PC-9 (cell line): ENCODE results near the gene WDR38. TPM values are rescaled to one million over a fixed set of nuclear protein-coding genes. Genes with fewer than 3 reads are reported as not detected.

Source experiments
- BruUV-seq: library from RNA; stranded (reverse); fragments of 400-500 nt; replicated peaks from 2 replicates; lab custom pipeline; 2021; lab: Mats Ljungman, UMichigan
- CTCF ChIA-PET: fragments of 300-600 bp; sonication (Branson Sonifier 250); formaldehyde crosslinking; loops from one replicate; lab custom pipeline; 2022; ENCODE audit warnings: antibody characterized with exemption; lab: Charles Lee
- POLR2A ChIA-PET: fragments of 300-600 bp; sonication (Branson Sonifier 250); formaldehyde crosslinking; loops from one replicate; lab custom pipeline; 2022; ENCODE audit warnings: antibody characterized with exemption; ENCODE audit not compliant: unreplicated experiment; lab: Charles Lee
- DNase-seq, 2 experiments: peaks; one replicate each; pipeline versions ENCODE4 v3.0.0 to v3.0.0-alpha.2; 2015 to 2022; ENCODE audit warnings: mixed read lengths in 1 of 2
- H2AFZ ChIP-seq: fragments of 200-600 bp; sonication (generic); 2 replicates; pipeline ENCODE4 v1.8.1; 2017; ENCODE audit warnings: antibody characterized with exemption
- H3F3A ChIP-seq: fragments of 200-600 bp; sonication (generic); 2 replicates; pipeline ENCODE4 v1.8.1; 2017; ENCODE audit warnings: antibody characterized with exemption, mild to moderate bottlenecking, low read depth; ENCODE audit not compliant: insufficient read depth
- H3K27ac ChIP-seq: fragments of 200-600 bp; sonication (generic); 2 replicates; pipeline ENCODE4 v1.6.1; 2016; ENCODE audit warnings: mixed run types
- H3K27me3 ChIP-seq: fragments of 200-600 bp; sonication (generic); 2 replicates; pipeline ENCODE4 v1.6.1; 2016; ENCODE audit warnings: low read depth, mixed run types; ENCODE audit not compliant: insufficient read depth
- H3K36me3 ChIP-seq: fragments of 200-600 bp; sonication (generic); 2 replicates; pipeline ENCODE4 v1.6.1; 2016; ENCODE audit warnings: low read depth, mixed run types
- H3K4me1 ChIP-seq: fragments of 200-600 bp; sonication (generic); replicated peaks from 2 replicates; pipeline ENCODE4 v1.6.1; 2016; ENCODE audit warnings: mixed run types; ENCODE audit not compliant: insufficient read depth
- H3K4me2 ChIP-seq: fragments of 200-600 bp; sonication (generic); 2 replicates; pipeline ENCODE4 v1.6.1; 2017; ENCODE audit warnings: mixed run types
- H3K4me3 ChIP-seq: fragments of 200-600 bp; sonication (generic); 2 replicates; pipeline ENCODE4 v1.6.1; 2016; ENCODE audit warnings: mixed run types
- H3K79me2 ChIP-seq: fragments of 200-600 bp; sonication (generic); 2 replicates; pipeline ENCODE4 v1.6.1; 2017; ENCODE audit warnings: low read depth, mixed run types
- H3K9me2 ChIP-seq: fragments of 200-600 bp; sonication (generic); 2 replicates; pipeline ENCODE4 v1.8.1; 2017; ENCODE audit warnings: mild to moderate bottlenecking; ENCODE audit not compliant: insufficient read depth
- H3K9me3 ChIP-seq: fragments of 200-600 bp; sonication (generic); 2 replicates; pipeline ENCODE4 v1.8.1; 2016; ENCODE audit warnings: low read depth; ENCODE audit not compliant: insufficient read depth
- H4K20me1 ChIP-seq: fragments of 200-600 bp; sonication (generic); 2 replicates; pipeline ENCODE4 v1.8.1; 2017; ENCODE audit not compliant: insufficient read depth
- CTCF ChIP-seq: fragments of 200-600 bp; sonication (generic); conservative IDR thresholded peaks from 2 replicates; pipeline ENCODE4 v1.6.1; 2017; ENCODE audit warnings: mixed run types, antibody characterized with exemption, mild to moderate bottlenecking, moderate library complexity
- EZH2 ChIP-seq: fragments of 200-600 bp; sonication (generic); IDR thresholded peaks from 2 replicates; pipeline ENCODE4 v1.8.0; 2017; ENCODE audit warnings: antibody characterized with exemption, low read depth
- intact Hi-C: fragments of 100-400 bp; cut with micrococcal nuclease; formaldehyde crosslinking; loops from one replicate; pipeline ENCODE4 v1.10.0; 2022; ENCODE audit not compliant: unreplicated experiment
- total RNA-seq: library from RNA; stranded (reverse); gene quantifications from 2 replicates; pipeline ENCODE4 v1.2.3, GENCODE V29; 2021

The WDR38 gene
- total RNA-seq, 1 experiment from 2014 or later, result not detected

GRCh38 chr9:124886866-124887492 is 33.7 kb downstream of the WDR38 start:
- no peaks in the 10 kb centered on the region for H3K9me3 ChIP-seq
- intact Hi-C loops, result no loop called here
- H2AFZ ChIP-seq, result no peak overlapping the region
- H3K9me2 ChIP-seq, result no peaks in the 10 kb centered on the region
- CTCF ChIA-PET, result no interaction called here
- no peak for TF ChIP-seq EZH2
- TF ChIP-seq CTCF, result no peak
- no peaks in the 10 kb centered on the region for H4K20me1 ChIP-seq
- H3K79me2 ChIP-seq, result no peaks in the 10 kb centered on the region
- H3K27ac ChIP-seq, result no peak overlapping the region
- POLR2A ChIA-PET, result no interaction called here
- no TSS peak for BruUV-seq
- no peak overlapping the region for H3K4me2 ChIP-seq
- H3K27me3 ChIP-seq, result no peaks in the 10 kb centered on the region
- no peaks in the 10 kb centered on the region for H3K4me1 ChIP-seq
- H3F3A ChIP-seq, result 0 out of 2 replicates have a peak, but pooled peaks cover 3% of the 10 kb centered on the region
- no peaks in the 10 kb centered on the region; the same call in 1 of the 2 replicates for H3K36me3 ChIP-seq
- no peak for DNase-seq
- H3K4me3 ChIP-seq, result no peak overlapping the region

- Histone ChIP-seq H3K9me3 (no peaks in the 10 kb centered on the region), H3K4me2 (no peak overlapping the region), H3K79me2 (no peaks in the 10 kb centered on the region), H3K9me2 (no peaks in the 10 kb centered on the region), H3K4me1 (no peaks in the 10 kb centered on the region), H3K4me3 (no peak overlapping the region), H3K36me3 (no peaks in the 10 kb centered on the region; the same call in 1 of the 2 replicates), H3K27ac (no peak overlapping the region), H2AFZ (no peak overlapping the region), H4K20me1 (no peaks in the 10 kb centered on the region), H3F3A (0 out of 2 replicates have a peak, but pooled peaks cover 3% of the 10 kb centered on the region), H3K27me3 (no peaks in the 10 kb centered on the region)
- no peak for DNase-seq
- intact Hi-C loops, result no loop called here
- BruUV-seq, result no TSS peak
- ChIA-PET POLR2A (no interaction called here), CTCF (interaction anchor here (0.6 kb wide), 1 partner anchor 36 kb away, joined by 6 read pairs; no protein-coding TSS in a partner anchor)
- TF ChIP-seq CTCF (no peak), EZH2 (no peak)
Observed at GRCh38 chr9:124887832-124888231, 34.6 kb downstream of the WDR38 start.

- Histone ChIP-seq H3K4me3 (no peak overlapping the region), H3K4me1 (no peaks in the 10 kb centered on the region), H3K79me2 (no peaks in the 10 kb centered on the region), H3K9me2 (no peaks in the 10 kb centered on the region), H3K27me3 (no peaks in the 10 kb centered on the region), H3K36me3 (no peaks in the 10 kb centered on the region; the same call in 1 of the 2 replicates), H2AFZ (no peak overlapping the region), H3K4me2 (no peak overlapping the region), H3K27ac (no peak overlapping the region), H3F3A (0 out of 2 replicates have a peak, but pooled peaks cover 3% of the 10 kb centered on the region), H3K9me3 (no peaks in the 10 kb centered on the region), H4K20me1 (no peaks in the 10 kb centered on the region)
- no TSS peak for BruUV-seq
- TF ChIP-seq EZH2 (no peak), CTCF (no peak)
- ChIA-PET POLR2A (no interaction called here), CTCF (no interaction called here)
- intact Hi-C loops, result no loop called here
- DNase-seq, result no peak
Observed at GRCh38 chr9:124889006-124889405, 35.7 kb downstream of the WDR38 start.
